CD14-positive monocyte (primary cell): Measurements from ENCODE around the gene PPA1. TPM values are rescaled to one million over a fixed set of nuclear protein-coding genes. Genes with fewer than 3 reads are reported as not detected.

ENCODE experiments used
- DNase-seq, 3 donors: peaks; one replicate each; pipeline ENCODE4 v3.0.0-alpha.2; 2011 to 2022
- H2AFZ ChIP-seq: 2 replicates; pipeline ENCODE4 v1.6.0; 2012; ENCODE audit warnings: mild to moderate bottlenecking, low read depth, low read length, inconsistent platforms; ENCODE audit not compliant: insufficient read depth, poor library complexity, severe bottlenecking
- H3K27ac ChIP-seq, 2 donors: 1 replicate in 1 of 2; 2 replicates in 1 of 2; pipeline ENCODE4 v1.5.1; 2012 to 2013; ENCODE audit warnings: low read length in 2 of 2, control low read depth in 1 of 2, inconsistent platforms in 1 of 2, low read depth in 1 of 2, mild to moderate bottlenecking in 1 of 2
- H3K27me3 ChIP-seq, 2 donors: one replicate each; pipeline versions ENCODE4 v1.6.0 to v1.6.1; 2011 to 2013; ENCODE audit warnings: low read length in 2 of 2; ENCODE audit not compliant: control insufficient read depth in 2 of 2, insufficient read depth in 2 of 2
- H3K36me3 ChIP-seq, 2 donors: replicated peaks in 1 of 2; 1 replicate in 1 of 2; 2 replicates in 1 of 2; pipeline versions ENCODE4 v1.5.1 to v1.6.1; 2012 to 2013; ENCODE audit warnings: low read length in 2 of 2, control low read depth in 1 of 2, inconsistent platforms in 1 of 2, mild to moderate bottlenecking in 1 of 2; ENCODE audit not compliant: insufficient read depth in 2 of 2, control insufficient read depth in 1 of 2
- H3K4me1 ChIP-seq, 2 donors: 1 replicate in 1 of 2; 2 replicates in 1 of 2; pipeline versions ENCODE4 v1.5.1 to v1.6.1; 2012 to 2013; ENCODE audit warnings: low read length in 2 of 2, control low read depth in 1 of 2, inconsistent platforms in 1 of 2, mild to moderate bottlenecking in 1 of 2, moderate library complexity in 1 of 2; ENCODE audit not compliant: insufficient read depth in 2 of 2, control insufficient read depth in 1 of 2
- H3K4me2 ChIP-seq: replicated peaks from 2 replicates; pipeline ENCODE3; 2012; ENCODE audit warnings: low read length, moderate library complexity, mild to moderate bottlenecking; ENCODE audit not compliant: poor library complexity, severe bottlenecking; ENCODE audit errors: extremely low read depth
- H3K4me3 ChIP-seq, 3 experiments: fragments of 200-600 bp in 1 of 3; sonication (generic) in 1 of 3; replicated peaks in 1 of 3; 1 replicate in 2 of 3; 2 replicates in 1 of 3; pipeline ENCODE4 v1.5.1; 2011 to 2013; ENCODE audit warnings: low read length in 3 of 3, mild to moderate bottlenecking in 3 of 3, control low read depth in 2 of 3, low read depth in 2 of 3, inconsistent platforms in 1 of 3, moderate library complexity in 1 of 3
- H3K79me2 ChIP-seq: 2 replicates; pipeline ENCODE4 v1.6.0; 2012; ENCODE audit warnings: mild to moderate bottlenecking, control low read depth, inconsistent platforms, low read length, moderate library complexity; ENCODE audit not compliant: insufficient read depth
- H3K9ac ChIP-seq: 2 replicates; pipeline ENCODE4 v1.6.0; 2017; ENCODE audit warnings: low read length, mild to moderate bottlenecking; ENCODE audit not compliant: insufficient read depth, poor library complexity, severe bottlenecking
- H3K9me3 ChIP-seq, 2 donors: replicated peaks in 1 of 2; 1 replicate in 1 of 2; 2 replicates in 1 of 2; pipeline versions ENCODE4 v1.5.1 to v1.6.1; 2012 to 2013; ENCODE audit warnings: low read length in 2 of 2, control low read depth in 1 of 2; ENCODE audit not compliant: control insufficient read depth in 1 of 2, insufficient read depth in 1 of 2
- H4K20me1 ChIP-seq: 2 replicates; pipeline ENCODE4 v1.6.0; 2012; ENCODE audit warnings: mild to moderate bottlenecking, low read length, control low read depth, moderate library complexity; ENCODE audit not compliant: insufficient read depth
- H3K27ac Mint-ChIP-seq, 7 donors: one replicate each; pipeline ENCODE4 v1.8.0; 2020; ENCODE audit warnings: mild to moderate bottlenecking in 7 of 7, mixed read lengths in 7 of 7, moderate library complexity in 6 of 7, inconsistent platforms in 2 of 7
- H3K27me3 Mint-ChIP-seq, 3 donors: one replicate each; pipeline ENCODE4 v1.8.0; 2021 to 2022; ENCODE audit warnings: low read depth in 3 of 3, mild to moderate bottlenecking in 3 of 3, mixed read lengths in 3 of 3, moderate library complexity in 3 of 3, inconsistent platforms in 1 of 3
- H3K36me3 Mint-ChIP-seq, 2 donors: one replicate each; pipeline ENCODE4 v1.8.0; 2020; ENCODE audit warnings: mixed read lengths in 2 of 2, inconsistent platforms in 1 of 2, mild to moderate bottlenecking in 1 of 2
- H3K4me1 Mint-ChIP-seq: one replicate; pipeline ENCODE4 v1.8.0; 2020; ENCODE audit warnings: mild to moderate bottlenecking, mixed read lengths
- H3K4me3 Mint-ChIP-seq, 2 donors: one replicate each; pipeline ENCODE4 v1.8.0; 2020; ENCODE audit warnings: mild to moderate bottlenecking in 2 of 2, mixed read lengths in 2 of 2, moderate library complexity in 1 of 2
- H3K9me3 Mint-ChIP-seq, 7 donors: one replicate each; pipeline ENCODE4 v1.8.0; 2020 to 2022; ENCODE audit warnings: mixed read lengths in 7 of 7, mild to moderate bottlenecking in 6 of 7, moderate library complexity in 6 of 7, inconsistent platforms in 2 of 7
- CTCF ChIP-seq: fragments of 200-600 bp; IDR thresholded peaks from one replicate; pipeline ENCODE4 v1.8.0; 2022; ENCODE audit warnings: antibody characterized with exemption, mild to moderate bottlenecking
- WGBS: methylation state at CpG from one replicate; pipeline ENCODE4 v1.1.5; 2013; ENCODE audit warnings: missing lambda C conversion rate; ENCODE audit not compliant: insufficient coverage; 5-methylcytosine and 5-hydroxymethylcytosine counted together
- intact Hi-C, 2 donors: fragments of 100-400 bp; cut with micrococcal nuclease; formaldehyde crosslinking; loops; one replicate each; pipeline versions ENCODE4 v1.15.0 to v1.15.1; 2023
- polyA plus RNA-seq, 3 donors: library from polyadenylated mRNA; depleted of rRNA in 1 of 3; unstranded in 2 of 3; stranded (reverse) in 1 of 3; fragments of 300-500 nt in 2 of 3; fragments of >200 nt in 1 of 3; fragmentation: Illumina TruSeq in 2 of 3; gene quantifications; 1 replicate in 2 of 3; 2 replicates in 1 of 3; pipeline ENCODE4 v1.2.3, GENCODE V29; 2012 to 2021

The PPA1 gene
- polyA plus RNA-seq, 3 donors = 30.9 to 125 (median 112) TPM

GRCh38 chr10:70260734-70261133, 27.5 kb upstream of the PPA1 start:
- peaks cover 9 to 14% of the 10 kb centered on the region in 2 donors for H3K9me3 ChIP-seq
- H3K4me3 Mint-ChIP-seq = no peak overlapping the region
- H3K27me3 ChIP-seq = peaks cover 12 to 20% of the 10 kb centered on the region in 2 donors
- peaks cover 12 to 21% (median 15%) of the 10 kb centered on the region in 7 donors for H3K9me3 Mint-ChIP-seq
- H4K20me1 ChIP-seq = no peaks in the 10 kb centered on the region
- H3K27ac Mint-ChIP-seq = no peak overlapping the region
- H3K4me2 ChIP-seq = no peak overlapping the region
- H2AFZ ChIP-seq = no peak overlapping the region
- H3K27ac ChIP-seq = no peak overlapping the region
- H3K4me1 ChIP-seq = peaks cover 4 to 5% of the 10 kb centered on the region in 2 donors
- intact Hi-C loops = no loop called here
- H3K27me3 Mint-ChIP-seq = peaks cover 24 to 51% (median 37%) of the 10 kb centered on the region in 3 donors
- H3K36me3 Mint-ChIP-seq = peaks cover 6 to 7% of the 10 kb centered on the region in 2 donors
- no peak overlapping the region for H3K9ac ChIP-seq
- no peak for TF ChIP-seq CTCF
- H3K79me2 ChIP-seq = no peaks in the 10 kb centered on the region
- no peak overlapping the region for H3K4me3 ChIP-seq
- WGBS = 100% methylated on average over 1 of the region's 3 CpGs
- peaks cover 6% of the 10 kb centered on the region for H3K4me1 Mint-ChIP-seq
- no peaks in the 10 kb centered on the region for H3K36me3 ChIP-seq
- DNase-seq = no peak

GRCh38 chr10:70260259-70260658, 27.0 kb upstream of the PPA1 start:
- H3K4me1 ChIP-seq = peaks cover 9% of the 10 kb centered on the region in 2 donors
- H3K79me2 ChIP-seq = no peaks in the 10 kb centered on the region
- no peak overlapping the region for H3K4me2 ChIP-seq
- no peak for TF ChIP-seq CTCF
- H3K9ac ChIP-seq = no peak overlapping the region
- no peak for DNase-seq
- H3K36me3 Mint-ChIP-seq = peaks cover 7% of the 10 kb centered on the region in 2 donors
- H2AFZ ChIP-seq = no peak overlapping the region
- H3K4me1 Mint-ChIP-seq = peaks cover 10% of the 10 kb centered on the region
- peaks cover 9 to 14% of the 10 kb centered on the region in 2 donors for H3K9me3 ChIP-seq
- no peaks in the 10 kb centered on the region for H3K36me3 ChIP-seq
- peaks cover 14 to 24% of the 10 kb centered on the region in 2 donors for H3K27me3 ChIP-seq
- peaks cover 28 to 52% (median 39%) of the 10 kb centered on the region in 3 donors for H3K27me3 Mint-ChIP-seq
- no peak overlapping the region for H3K4me3 ChIP-seq
- H3K27ac ChIP-seq = no peak overlapping the region
- WGBS = no CpG with 5 or more reads among the region's 1 CpG
- intact Hi-C loops = no loop called here
- H3K27ac Mint-ChIP-seq = no peak overlapping the region
- H3K4me3 Mint-ChIP-seq = no peak overlapping the region
- no peaks in the 10 kb centered on the region for H4K20me1 ChIP-seq
- H3K9me3 Mint-ChIP-seq = peaks cover 13 to 21% (median 16%) of the 10 kb centered on the region in 7 donors
